A673 (cell line): ENCODE measurements around the gene CDC7. TPM values are rescaled to one million over a fixed set of nuclear protein-coding genes. Genes with fewer than 3 reads are reported as not detected.
A peak's percentile ranks its signal among the peaks of the same experiment; 100 is the strongest.

Source experiments
- BruUV-seq: library from RNA; stranded (reverse); fragments of 400-500 nt; replicated peaks from 2 replicates; lab custom pipeline; 2021; lab: Mats Ljungman, UMichigan
- CTCF ChIA-PET: fragments of 300-600 bp; sonication (Branson Sonifier 250); formaldehyde crosslinking; loops from one replicate; lab custom pipeline; 2022; ENCODE audit warnings: antibody characterized with exemption; lab: Charles Lee
- POLR2A ChIA-PET: fragments of 300-600 bp; sonication (Branson Sonifier 250); formaldehyde crosslinking; loops from one replicate; lab custom pipeline; 2022; ENCODE audit warnings: antibody characterized with exemption; ENCODE audit not compliant: low non-redundant PET; lab: Charles Lee
- DNase-seq: peaks from one replicate; pipeline ENCODE4 v3.0.0-alpha.2; 2015; ENCODE audit warnings: low spot score
- H3K27ac ChIP-seq: fragments of 200-600 bp; sonication (generic); 2 replicates; pipeline ENCODE4 v1.5.1; 2016; ENCODE audit warnings: mixed run types, low read depth, mild to moderate bottlenecking, mixed read lengths, antibody characterized with exemption, low read length; ENCODE audit not compliant: poor library complexity, severe bottlenecking
- H3K27me3 ChIP-seq: fragments of 200-600 bp; sonication (generic); replicated peaks from 2 replicates; pipeline ENCODE4 v1.6.1; 2017; ENCODE audit warnings: mixed run types, low read depth, mild to moderate bottlenecking, mixed read lengths, antibody characterized with exemption, low read length; ENCODE audit not compliant: insufficient read depth, poor library complexity
- H3K36me3 ChIP-seq: fragments of 200-600 bp; sonication (generic); 2 replicates; pipeline ENCODE4 v1.6.1; 2016; ENCODE audit warnings: mixed run types, mild to moderate bottlenecking, mixed read lengths, antibody characterized with exemption, low read length; ENCODE audit not compliant: insufficient read depth, poor library complexity, severe bottlenecking
- H3K4me1 ChIP-seq: fragments of 200-600 bp; sonication (generic); 2 replicates; pipeline ENCODE4 v1.6.1; 2017; ENCODE audit warnings: mixed run types, mild to moderate bottlenecking, mixed read lengths, antibody characterized with exemption, low read length; ENCODE audit not compliant: insufficient read depth, poor library complexity, severe bottlenecking
- H3K4me3 ChIP-seq: fragments of 200-600 bp; sonication (generic); 2 replicates; pipeline ENCODE4 v1.5.1; 2016; ENCODE audit warnings: low read depth, mixed run types, mild to moderate bottlenecking, mixed read lengths, low read length; ENCODE audit not compliant: poor library complexity, severe bottlenecking
- H3K9me3 ChIP-seq: fragments of 200-600 bp; sonication (generic); 2 replicates; pipeline ENCODE4 v1.6.1; 2016; ENCODE audit warnings: mixed run types, low read depth, mild to moderate bottlenecking, mixed read lengths, antibody characterized with exemption, low read length; ENCODE audit not compliant: poor library complexity, severe bottlenecking
- EZH2 ChIP-seq: fragments of 200-600 bp; sonication (generic); IDR thresholded peaks from 2 replicates; pipeline ENCODE4 v1.6.1; 2017; ENCODE audit warnings: borderline replicate concordance, low read depth, mild to moderate bottlenecking, mixed read lengths, antibody characterized with exemption, low read length; ENCODE audit not compliant: poor library complexity, severe bottlenecking
- intact Hi-C: fragments of 100-400 bp; cut with micrococcal nuclease; formaldehyde crosslinking; loops from one replicate; pipeline ENCODE4 v1.10.0; 2022; ENCODE audit not compliant: unreplicated experiment
- total RNA-seq: library from RNA; stranded (reverse); gene quantifications from 2 replicates; pipeline ENCODE4 v1.2.3, GENCODE V29; 2021
- TF ChIP-seq, protein P1 (sequence below): fragments of 300-800, 200-600 bp; sonication (generic); conservative IDR thresholded peaks from 2 replicates; pipeline ENCODE4 v1.5.1; 2017; ENCODE audit warnings: low read depth, mild to moderate bottlenecking, antibody characterized with exemption, low read length, moderate library complexity, mixed read lengths

The CDC7 gene
- total RNA-seq, 1 experiment from 2014 or later = 34.0 TPM

DNA sequence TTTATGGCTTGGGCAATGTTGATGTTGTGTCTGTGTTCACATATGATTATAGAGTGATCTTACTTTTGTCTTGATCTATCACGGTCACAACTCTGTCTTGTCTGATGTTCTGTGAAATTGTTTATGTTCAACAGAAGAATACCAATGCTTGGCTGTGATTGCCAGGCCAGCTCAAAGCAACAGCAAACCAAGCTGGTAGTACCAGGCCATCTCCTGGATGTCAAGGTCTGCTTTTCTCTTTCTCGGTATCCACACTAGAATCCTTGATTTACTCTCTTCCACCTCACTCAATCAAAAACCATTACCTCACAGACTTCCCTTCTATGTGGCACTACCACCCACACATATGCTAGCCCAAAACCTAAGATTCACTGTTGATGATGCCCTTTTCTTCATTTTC lies 1.3 kb upstream of the CDC7 start:
- no peak for TF ChIP-seq EZH2
- TF ChIP-seq, protein P1, sequence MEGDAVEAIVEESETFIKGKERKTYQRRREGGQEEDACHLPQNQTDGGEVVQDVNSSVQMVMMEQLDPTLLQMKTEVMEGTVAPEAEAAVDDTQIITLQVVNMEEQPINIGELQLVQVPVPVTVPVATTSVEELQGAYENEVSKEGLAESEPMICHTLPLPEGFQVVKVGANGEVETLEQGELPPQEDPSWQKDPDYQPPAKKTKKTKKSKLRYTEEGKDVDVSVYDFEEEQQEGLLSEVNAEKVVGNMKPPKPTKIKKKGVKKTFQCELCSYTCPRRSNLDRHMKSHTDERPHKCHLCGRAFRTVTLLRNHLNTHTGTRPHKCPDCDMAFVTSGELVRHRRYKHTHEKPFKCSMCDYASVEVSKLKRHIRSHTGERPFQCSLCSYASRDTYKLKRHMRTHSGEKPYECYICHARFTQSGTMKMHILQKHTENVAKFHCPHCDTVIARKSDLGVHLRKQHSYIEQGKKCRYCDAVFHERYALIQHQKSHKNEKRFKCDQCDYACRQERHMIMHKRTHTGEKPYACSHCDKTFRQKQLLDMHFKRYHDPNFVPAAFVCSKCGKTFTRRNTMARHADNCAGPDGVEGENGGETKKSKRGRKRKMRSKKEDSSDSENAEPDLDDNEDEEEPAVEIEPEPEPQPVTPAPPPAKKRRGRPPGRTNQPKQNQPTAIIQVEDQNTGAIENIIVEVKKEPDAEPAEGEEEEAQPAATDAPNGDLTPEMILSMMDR = no peak
- ChIA-PET POLR2A (no interaction called here), CTCF (interaction anchor here (1.6 kb wide), 1 partner anchor 95 kb away, joined by 5 read pairs; the partner anchor contains the start of gene HFM1)
- H3K27me3 ChIP-seq = no peaks in the 10 kb centered on the region
- H3K36me3 ChIP-seq = no peaks in the 10 kb centered on the region
- intact Hi-C loops = no loop called here
- BruUV-seq = no TSS peak
- no peak for DNase-seq
- no peak overlapping the region for H3K4me3 ChIP-seq
- H3K27ac ChIP-seq = no peak overlapping the region
- H3K4me1 ChIP-seq = peaks cover 15% of the 10 kb centered on the region
- no peaks in the 10 kb centered on the region for H3K9me3 ChIP-seq

- peak overlapping the region; percentile 56 for H3K4me3 ChIP-seq
- DNase-seq = no peak
- CTCF ChIA-PET = interaction anchor here (1.6 kb wide), 1 partner anchor 96 kb away, joined by 5 read pairs; the partner anchor contains the start of gene HFM1
- intact Hi-C loops = loop anchor here (5.0 kb wide), 3 partner anchors 98 to 333 kb away; partner anchors contain the start of gene HFM1
- H3K9me3 ChIP-seq = no peaks in the 10 kb centered on the region
- H3K36me3 ChIP-seq = no peaks in the 10 kb centered on the region
- no peaks in the 10 kb centered on the region for H3K27me3 ChIP-seq
- BruUV-seq = TSS peak; percentile 95
- TF ChIP-seq, protein P1 = no peak
- TF ChIP-seq EZH2 = no peak
- POLR2A ChIA-PET = no interaction called here
- H3K27ac ChIP-seq = peak overlapping the region; percentile 95
- peaks cover 15% of the 10 kb centered on the region for H3K4me1 ChIP-seq
These were observed 521 bp upstream of the CDC7 start for GRCh38 chr1:91499904-91500755.

DNA sequence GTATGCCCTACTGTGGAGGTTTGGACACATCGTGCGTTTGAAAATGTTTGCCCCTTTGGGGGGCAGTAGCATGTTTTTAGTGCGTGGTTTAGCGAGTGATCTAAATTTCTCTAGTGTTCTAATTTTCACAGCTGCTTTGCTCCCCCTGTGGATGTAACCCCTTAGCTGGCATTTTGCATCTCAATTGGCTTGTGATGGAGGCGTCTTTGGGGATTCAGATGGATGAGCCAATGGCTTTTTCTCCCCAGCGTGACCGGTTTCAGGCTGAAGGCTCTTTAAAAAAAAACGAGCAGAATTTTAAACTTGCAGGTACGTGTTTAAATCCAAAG lies 836 bp downstream of the CDC7 start:
- H3K9me3 ChIP-seq = no peaks in the 10 kb centered on the region
- peak overlapping the region; percentile 56 for H3K4me3 ChIP-seq
- no TSS peak for BruUV-seq
- peak overlapping the region; percentile 95 for H3K27ac ChIP-seq
- POLR2A ChIA-PET = no interaction called here
- DNase-seq = no peak
- CTCF ChIA-PET = interaction anchor here (0.7 kb wide), 1 partner anchor 335 kb away, joined by 3 read pairs; no protein-coding TSS in a partner anchor
- intact Hi-C loops = loop anchor here (5.0 kb wide), 3 partner anchors 99 to 334 kb away; partner anchors contain the start of gene HFM1
- TF ChIP-seq, protein P1 = peak; percentile 32
- no peak for TF ChIP-seq EZH2
- H3K27me3 ChIP-seq = no peaks in the 10 kb centered on the region
- H3K4me1 ChIP-seq = peaks cover 17% of the 10 kb centered on the region
- peaks cover 3% of the 10 kb centered on the region for H3K36me3 ChIP-seq
